HG03108 (cell line): Measurements from ENCODE around the gene SLC18A2.

Source experiments
- ATAC-seq: cut with Tn5 transposase; IDR thresholded peaks from one replicate; pipeline ENCODE4 v1.9.1; 2021; ENCODE audit warnings: moderate library complexity; ENCODE audit not compliant: unreplicated experiment

SLC18A2 gene

DNA sequence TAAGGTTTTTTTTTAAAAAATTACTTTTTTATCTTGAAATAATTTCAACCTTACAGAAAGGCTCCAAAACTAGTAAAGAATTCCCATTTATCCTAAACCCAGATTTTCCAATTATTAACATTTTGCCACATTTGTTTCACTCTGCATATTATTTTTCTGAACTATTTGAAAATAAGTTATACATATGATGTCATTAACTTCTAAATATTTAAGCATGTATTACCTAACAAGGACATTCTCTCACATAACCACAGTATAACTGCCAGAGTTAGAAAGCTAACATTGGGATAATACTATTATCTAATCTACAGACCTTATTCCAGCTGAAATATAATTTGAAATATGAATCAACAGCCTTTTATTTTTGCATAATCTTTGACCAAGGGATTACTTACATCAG is 65.8 kb downstream of the SLC18A2 start:
- no peak for ATAC-seq

DNA sequence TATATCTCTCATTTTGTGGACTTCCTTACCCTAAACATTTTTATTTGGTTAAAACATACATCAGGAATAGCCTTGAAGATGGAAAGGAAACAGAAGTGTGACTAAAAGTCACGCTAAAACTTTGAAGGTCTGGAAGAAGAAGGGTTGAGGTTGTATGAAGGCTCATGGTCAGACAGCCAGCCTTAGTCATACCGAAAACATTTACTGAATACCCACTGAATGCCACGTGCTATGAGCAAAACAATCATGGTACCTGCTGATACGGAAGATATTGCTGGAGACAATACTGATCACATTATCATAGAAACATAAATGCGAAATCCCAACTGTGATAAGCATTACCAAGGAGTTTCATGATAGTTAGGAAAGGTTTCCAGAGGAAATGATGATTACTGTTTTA is 70.3 kb downstream of the SLC18A2 start:
- no peak for ATAC-seq

DNA sequence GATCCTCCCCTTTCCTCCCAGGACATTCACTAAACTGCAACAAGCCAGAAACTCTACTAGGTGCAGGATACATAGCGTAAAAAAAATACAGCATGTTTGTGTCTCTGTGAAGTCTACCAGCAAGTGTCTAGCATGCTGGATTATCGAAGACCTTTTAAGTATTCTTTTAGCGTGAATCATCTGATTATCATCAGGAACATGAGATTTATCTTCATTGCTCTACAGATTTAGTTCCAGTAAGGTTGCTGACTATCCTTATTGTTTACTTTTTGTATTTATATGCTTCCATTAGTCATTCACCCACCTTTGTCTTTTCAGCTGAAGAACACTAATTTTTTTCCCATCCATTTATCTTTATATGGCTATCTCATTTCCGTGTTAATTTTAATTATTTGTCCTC is 71.5 kb downstream of the SLC18A2 start:
- no peak for ATAC-seq

DNA sequence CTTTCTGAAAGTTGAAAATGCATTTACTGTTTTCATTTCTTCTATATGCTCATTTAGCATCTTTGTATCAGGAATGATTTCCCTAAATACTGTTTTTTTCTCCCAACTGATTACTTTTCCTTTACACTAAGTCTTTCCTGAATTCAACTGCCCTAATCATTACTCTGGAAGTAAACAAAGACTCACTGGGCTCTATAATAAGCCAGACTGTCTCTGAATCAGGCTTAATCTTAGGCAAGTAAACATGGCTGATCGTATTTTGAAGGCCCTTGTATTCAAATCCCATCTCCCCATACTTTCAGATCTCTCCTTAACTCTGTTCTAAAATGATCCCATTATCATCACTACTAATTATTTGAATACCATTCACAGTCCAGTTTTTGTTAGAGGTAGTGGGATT is 72.7 kb downstream of the SLC18A2 start:
- no peak for ATAC-seq

DNA sequence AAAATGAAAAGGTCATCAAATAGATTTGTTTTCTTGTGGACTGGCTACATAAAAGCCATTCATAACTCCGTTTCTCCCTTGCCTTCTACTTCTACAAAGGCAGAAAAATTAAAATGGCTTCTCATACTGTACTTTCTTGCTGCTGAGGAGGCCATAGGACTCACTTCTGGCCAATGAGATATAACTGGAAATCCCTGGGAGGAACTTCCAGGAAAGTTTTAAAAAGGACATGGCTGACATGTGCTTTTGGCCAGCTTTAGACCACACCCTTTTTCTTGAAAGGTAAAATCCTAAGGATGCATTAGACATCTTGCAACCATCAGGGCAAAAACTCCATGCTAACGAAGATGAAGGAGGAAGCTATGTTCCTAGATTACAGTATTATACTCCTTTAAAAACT is 75.8 kb downstream of the SLC18A2 start:
- ATAC-seq, result no peak

DNA sequence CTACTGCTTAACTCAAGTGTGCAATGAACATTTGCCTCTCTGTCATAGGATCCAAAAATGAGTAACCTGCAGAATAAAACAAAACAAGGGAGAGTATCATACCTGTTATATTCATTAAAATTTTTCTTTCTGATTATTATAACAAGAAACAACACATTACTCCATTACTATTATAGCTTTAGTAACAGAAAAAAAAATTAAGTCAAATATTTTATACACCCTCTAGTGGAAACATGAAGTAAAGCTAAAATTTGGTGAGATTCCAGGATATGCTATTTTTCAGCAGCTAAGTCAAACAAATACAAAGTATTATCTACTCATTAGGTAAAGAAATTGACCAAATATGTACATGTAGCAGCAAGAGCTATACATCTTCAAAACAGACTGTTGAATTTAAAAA is 78.0 kb downstream of the SLC18A2 start:
- no peak for ATAC-seq

DNA sequence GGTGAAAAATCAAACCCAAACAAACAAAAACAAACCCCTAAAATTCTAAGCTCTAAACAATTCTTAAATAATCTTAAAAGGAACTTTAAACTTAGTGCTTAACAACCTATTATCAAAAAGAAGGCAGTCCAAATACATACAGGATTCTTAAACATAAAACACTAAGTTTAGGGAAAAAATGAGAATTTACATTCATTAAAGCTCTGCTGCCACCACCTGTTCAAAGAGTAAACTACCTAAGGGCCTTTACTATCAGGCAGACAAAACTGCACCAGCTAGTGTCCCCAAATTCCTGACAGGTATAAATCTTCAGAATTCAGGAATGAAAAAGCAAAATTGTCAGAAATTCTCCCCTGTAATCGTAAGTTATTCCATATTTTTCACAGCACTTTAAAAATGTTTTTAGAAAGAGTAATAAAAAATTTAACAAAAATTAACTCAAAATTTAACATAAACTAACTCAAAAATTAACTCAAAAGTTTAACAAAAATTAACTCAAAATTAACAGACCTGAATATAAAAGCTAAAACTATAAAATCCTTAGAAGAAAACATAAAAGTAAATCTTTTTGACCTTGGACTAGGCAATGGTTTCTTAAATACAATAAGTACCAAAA is 79.2 kb downstream of the SLC18A2 start:
- no peak for ATAC-seq

DNA sequence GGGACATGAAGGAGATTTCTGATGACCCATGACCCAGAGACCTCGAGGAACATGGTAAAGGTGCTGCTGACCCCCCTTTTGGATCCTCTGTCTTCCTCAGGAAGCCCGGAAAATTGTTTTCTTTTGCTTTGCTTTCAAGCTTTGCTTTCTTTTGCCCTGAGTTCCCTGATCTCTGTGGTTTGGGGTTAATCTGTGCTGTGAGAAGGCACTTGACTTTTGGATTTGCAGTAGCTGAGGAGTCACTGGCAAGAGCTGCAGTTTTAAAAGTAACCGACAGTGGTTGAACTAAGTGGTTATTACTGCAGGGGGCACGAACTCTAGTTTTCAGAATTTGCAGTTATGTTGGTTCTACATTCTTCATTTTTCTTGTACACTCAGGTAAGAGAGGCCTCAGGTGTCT is 81.3 kb downstream of the SLC18A2 start:
- no peak for ATAC-seq

DNA sequence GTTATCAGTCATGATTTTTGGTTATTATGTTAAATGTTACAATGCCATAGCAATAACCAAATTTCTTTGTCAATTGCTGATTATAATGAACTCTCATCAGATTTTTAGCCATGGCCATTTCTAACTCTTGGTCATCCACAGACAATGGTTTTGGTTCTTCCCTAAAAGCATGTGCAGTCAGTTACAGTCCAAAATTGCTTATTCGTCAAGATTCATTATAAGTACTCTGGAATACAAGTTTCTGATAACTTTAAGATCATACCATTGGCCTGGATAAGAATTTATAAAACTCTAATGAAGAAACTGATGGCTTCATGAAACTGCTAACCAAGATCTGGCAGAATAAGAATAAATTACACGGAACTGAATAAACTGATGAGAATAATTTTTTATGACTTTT is 83.5 kb downstream of the SLC18A2 start:
- ATAC-seq, result no peak

DNA sequence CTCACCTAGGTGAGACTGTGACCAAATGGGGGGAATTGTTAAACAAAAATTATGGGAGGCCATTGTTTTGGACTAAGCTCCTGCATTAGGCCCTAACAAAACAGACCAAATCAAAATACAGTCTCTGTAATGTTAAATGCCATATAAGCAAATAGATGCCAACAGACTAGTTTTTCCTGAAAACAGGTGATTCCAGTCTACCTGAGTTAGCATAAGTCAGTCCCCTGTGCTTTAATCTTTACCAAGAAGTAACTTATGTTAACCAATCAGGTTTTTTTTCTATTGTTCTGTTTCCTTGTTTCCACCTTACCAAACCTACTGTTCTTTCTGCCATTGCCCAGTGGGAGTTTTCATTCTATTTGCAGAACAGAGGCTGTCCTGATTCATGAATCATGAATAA is 86.3 kb downstream of the SLC18A2 start:
- ATAC-seq, result no peak
